Measurements from ENCODE around the gene SLC31A2.

- no peak for TF ChIP-seq CTCF (conservative IDR thresholded peaks at IDR 0.05)
- no peak for TF ChIP-seq EZH2 (IDR thresholded peaks at IDR 0.05; ENCODE audit: low read depth)
These were observed 20.9 kb upstream of the SLC31A2 start for GRCh38 chr9:113129884-113130283.

Data from PC-9 (cell line).